IMR-90 (cell line): ENCODE data around the gene MIR17HG. TPM values are rescaled to one million over a fixed set of nuclear protein-coding genes. Genes with fewer than 3 reads are reported as not detected.

Experiments
- ATAC-seq: fragments of 200-7000 bp; cut with Tn5 transposase; 2 replicates; pipeline ENCODE4 v1.9.1; 2020; ENCODE audit warnings: low read depth, mild to moderate bottlenecking, moderate library complexity
- BruUV-seq: library from RNA; stranded (reverse); fragments of 400-500 nt; replicated peaks from 2 replicates; lab custom pipeline; 2021; lab: Mats Ljungman, UMichigan
- CTCF ChIA-PET: fragments of 300-600 bp; formaldehyde crosslinking; extraction: SDS; loops from one replicate; lab custom pipeline; 2021; ENCODE audit warnings: antibody characterized with exemption; lab: Yijun Ruan, JAX
- POLR2A ChIA-PET: fragments of 300-600 bp; sonication (Branson Sonifier 250); formaldehyde crosslinking; loops from one replicate; lab custom pipeline; 2022; ENCODE audit warnings: antibody characterized with exemption; ENCODE audit not compliant: unreplicated experiment; lab: Charles Lee
- DNase-seq: peaks from one replicate; pipeline ENCODE4 v3.0.0; 2013
- H2AFZ ChIP-seq: replicated peaks from 2 replicates; pipeline ENCODE3; 2013; ENCODE audit warnings: low read length, mild to moderate bottlenecking; ENCODE audit not compliant: poor library complexity
- H2AK5ac ChIP-seq: 2 replicates; pipeline ENCODE4 v1.6.1; 2013; ENCODE audit warnings: low read depth, low read length, inconsistent platforms
- H2AK9ac ChIP-seq: replicated peaks from 2 replicates; pipeline ENCODE3; 2013; ENCODE audit warnings: mild to moderate bottlenecking, low read depth, low read length, moderate library complexity; ENCODE audit not compliant: poor library complexity
- H2BK120ac ChIP-seq: 2 replicates; pipeline ENCODE4 v1.6.1; 2013; ENCODE audit warnings: low read depth, low read length, inconsistent platforms
- H2BK15ac ChIP-seq: 3 replicates; pipeline ENCODE4 v1.6.1; 2013; ENCODE audit warnings: low read depth, low read length, inconsistent platforms
- H2BK20ac ChIP-seq: 2 replicates; pipeline ENCODE4 v1.6.1; 2013; ENCODE audit warnings: low read depth, mild to moderate bottlenecking, inconsistent platforms, low read length, moderate library complexity
- H2BK5ac ChIP-seq: 2 replicates; pipeline ENCODE4 v1.6.1; 2013; ENCODE audit warnings: mild to moderate bottlenecking, low read depth, low read length, inconsistent platforms; ENCODE audit not compliant: poor library complexity, severe bottlenecking
- H3K14ac ChIP-seq: replicated peaks from 2 replicates; pipeline ENCODE4 v1.6.1; 2013; ENCODE audit warnings: low read depth, low read length, inconsistent platforms
- H3K18ac ChIP-seq: 2 replicates; pipeline ENCODE4 v1.6.1; 2013; ENCODE audit warnings: low read depth, low read length, control low read depth
- H3K23ac ChIP-seq: 2 replicates; pipeline ENCODE4 v1.6.1; 2013; ENCODE audit warnings: low read depth, low read length, inconsistent platforms
- H3K27ac ChIP-seq: 2 replicates; pipeline ENCODE4 v1.5.1; 2013; ENCODE audit warnings: mild to moderate bottlenecking, control low read depth, low read length; ENCODE audit not compliant: insufficient read depth
- H3K27me3 ChIP-seq: 2 replicates; pipeline ENCODE4 v1.6.1; 2013; ENCODE audit warnings: low read length; ENCODE audit not compliant: control insufficient read depth, insufficient read depth
- H3K36me3 ChIP-seq: 2 replicates; pipeline ENCODE4 v1.6.1; 2013; ENCODE audit warnings: low read length, mixed read lengths; ENCODE audit not compliant: control insufficient read depth, insufficient read depth
- H3K4ac ChIP-seq: 2 replicates; pipeline ENCODE4 v1.6.1; 2013; ENCODE audit warnings: low read depth, low read length, inconsistent platforms
- H3K4me1 ChIP-seq: 2 replicates; pipeline ENCODE4 v1.6.1; 2013; ENCODE audit warnings: low read length, mixed read lengths; ENCODE audit not compliant: control insufficient read depth, insufficient read depth
- H3K4me2 ChIP-seq: 2 replicates; pipeline ENCODE4 v1.6.1; 2013; ENCODE audit warnings: low read depth, mild to moderate bottlenecking, control low read depth, low read length, moderate library complexity
- H3K4me3 ChIP-seq: 2 replicates; pipeline ENCODE4 v1.5.1; 2013; ENCODE audit warnings: low read depth, mild to moderate bottlenecking, control low read depth, low read length, moderate library complexity; ENCODE audit not compliant: insufficient read depth
- H3K56ac ChIP-seq: 2 replicates; pipeline ENCODE4 v1.6.1; 2013; ENCODE audit warnings: low read length, inconsistent platforms; ENCODE audit not compliant: insufficient read depth; ENCODE audit errors: extremely low read depth
- H3K79me1 ChIP-seq, 2 experiments: 2 replicates each; pipeline ENCODE4 v1.6.1; 2013; ENCODE audit warnings: low read length in 2 of 2, inconsistent platforms in 1 of 2, low read depth in 1 of 2
- H3K9ac ChIP-seq: 2 replicates; pipeline ENCODE4 v1.6.1; 2013; ENCODE audit warnings: low read depth, low read length, control low read depth
- H3K9me1 ChIP-seq: 2 replicates; pipeline ENCODE4 v1.6.1; 2013; ENCODE audit warnings: low read length, inconsistent platforms; ENCODE audit not compliant: insufficient read depth
- H3K9me3 ChIP-seq: 2 replicates; pipeline ENCODE4 v1.6.1; 2013; ENCODE audit warnings: low read length; ENCODE audit not compliant: control insufficient read depth, insufficient read depth
- H4K20me1 ChIP-seq: 2 replicates; pipeline ENCODE4 v1.6.1; 2013; ENCODE audit warnings: low read length, inconsistent platforms; ENCODE audit not compliant: insufficient read depth
- H4K5ac ChIP-seq: 2 replicates; pipeline ENCODE4 v1.6.1; 2013; ENCODE audit warnings: mild to moderate bottlenecking, low read depth, low read length, control low read depth
- H4K8ac ChIP-seq, 2 experiments: 2 replicates each; pipeline ENCODE4 v1.6.1; 2013; ENCODE audit warnings: low read depth in 2 of 2, low read length in 2 of 2, control low read depth in 1 of 2, inconsistent platforms in 1 of 2
- H4K91ac ChIP-seq: 2 replicates; pipeline ENCODE4 v1.6.1; 2013; ENCODE audit warnings: low read depth, low read length, inconsistent platforms; ENCODE audit not compliant: insufficient read depth
- BHLHE40 ChIP-seq: fragments of 150-350 bp; IDR thresholded peaks from 2 replicates; pipeline ENCODE4 v1.6.1; 2016; ENCODE audit warnings: mild to moderate bottlenecking, low read depth, low read length
- CEBPB ChIP-seq: IDR thresholded peaks from 2 replicates; pipeline ENCODE4 v1.6.1; 2012; ENCODE audit warnings: low read depth, low read length, improper control_type of control experiment
- CHD1 ChIP-seq: IDR thresholded peaks from 2 replicates; pipeline ENCODE4 v1.6.1; 2012; ENCODE audit warnings: low read depth, low read length, improper control_type of control experiment
- CTCF ChIP-seq: conservative IDR thresholded peaks from 2 replicates; pipeline ENCODE4 v1.5.1; 2012; ENCODE audit warnings: mild to moderate bottlenecking, low read depth, low read length, improper control_type of control experiment
- ELK1 ChIP-seq: fragments of 150-350 bp; IDR thresholded peaks from 2 replicates; pipeline ENCODE4 v1.6.1; 2016; ENCODE audit warnings: low read depth, mild to moderate bottlenecking, low read length, moderate library complexity, borderline replicate concordance
- FOS ChIP-seq: fragments of 150-350 bp; IDR thresholded peaks from 2 replicates; pipeline ENCODE4 v1.6.1; 2016; ENCODE audit warnings: low read depth, low read length
- MAFK ChIP-seq: IDR thresholded peaks from 2 replicates; pipeline ENCODE4 v1.6.1; 2012; ENCODE audit warnings: low read depth, low read length, improper control_type of control experiment
- MAZ ChIP-seq: IDR thresholded peaks from 2 replicates; pipeline ENCODE4 v1.6.1; 2012; ENCODE audit warnings: low read depth, mild to moderate bottlenecking, low read length, improper control_type of control experiment, moderate library complexity, borderline replicate concordance
- MXI1 ChIP-seq: IDR thresholded peaks from 2 replicates; pipeline ENCODE4 v1.6.1; 2012; ENCODE audit warnings: low read depth, mild to moderate bottlenecking, low read length, moderate library complexity, borderline replicate concordance
- NFE2L2 ChIP-seq: fragments of 150-350 bp; IDR thresholded peaks from 2 replicates; pipeline ENCODE4 v1.6.1; 2016; ENCODE audit warnings: low read depth, mild to moderate bottlenecking, low read length
- POLR2A ChIP-seq: IDR thresholded peaks from 2 replicates; pipeline ENCODE4 v1.6.1; 2012; ENCODE audit warnings: mild to moderate bottlenecking, low read depth, low read length
- RAD21 ChIP-seq: IDR thresholded peaks from 2 replicates; pipeline ENCODE4 v1.6.1; 2012; ENCODE audit warnings: low read length, improper control_type of control experiment
- RCOR1 ChIP-seq: IDR thresholded peaks from 2 replicates; pipeline ENCODE4 v1.6.1; 2012; ENCODE audit warnings: mild to moderate bottlenecking, low read length, improper control_type of control experiment; ENCODE audit not compliant: insufficient replicate concordance
- RFX5 ChIP-seq: IDR thresholded peaks from 2 replicates; pipeline ENCODE4 v1.8.0; 2012; ENCODE audit warnings: low read depth, mild to moderate bottlenecking, low read length, moderate library complexity
- SMC3 ChIP-seq: fragments of 150-350 bp; IDR thresholded peaks from 2 replicates; pipeline ENCODE4 v1.6.1; 2016; ENCODE audit warnings: low read depth, mild to moderate bottlenecking, antibody characterized with exemption, low read length, moderate library complexity
- USF2 ChIP-seq: fragments of 150-350 bp; IDR thresholded peaks from 2 replicates; pipeline ENCODE4 v1.6.1; 2017; ENCODE audit warnings: mild to moderate bottlenecking, antibody characterized with exemption, low read length, low read depth
- WGBS, 2 experiments: methylation state at CpG; one replicate each; pipeline versions ENCODE4 v1.1.5 to v1.1.7; 2013; ENCODE audit warnings: missing lambda C conversion rate in 2 of 2; ENCODE audit not compliant: insufficient read length in 1 of 2; ENCODE audit errors: extremely low coverage in 2 of 2; 5-methylcytosine and 5-hydroxymethylcytosine counted together
- dilution Hi-C: fragments of 300-500 bp; cut with HindIII; formaldehyde crosslinking; loops from one replicate; pipeline ENCODE4 v1.14.3; 2018; ENCODE audit warnings: low sequenced_read_pairs; ENCODE audit not compliant: unreplicated experiment
- in situ Hi-C: fragments of 300-500 bp; cut with MboI; formaldehyde crosslinking; loops from 3 replicates; pipeline ENCODE4 v1.14.3; 2019; ENCODE audit warnings: low sequenced_read_pairs, inconsistent platforms, mixed read lengths
- intact Hi-C: fragments of 100-400 bp; cut with micrococcal nuclease; formaldehyde crosslinking; loops from 2 replicates; pipeline ENCODE4 v1.10.0; 2022
- polyA plus RNA-seq, 3 experiments: library from polyadenylated mRNA; depleted of rRNA; stranded (reverse); fragments of >200 nt; gene quantifications; 2 replicates each; pipeline ENCODE4 v1.2.3, GENCODE V29; 2012; ENCODE audit warnings: low replicate concordance in 1 of 3
- total RNA-seq: library from RNA; depleted of rRNA; stranded (reverse); fragments of >200 nt; gene quantifications from 2 replicates; pipeline ENCODE4 v1.2.3, GENCODE V29; 2012

MIR17HG gene
- total and polyA plus RNA-seq, 2 of the 4 experiments (the other 2 are of a cell fraction): 0.77 to 3.0 TPM

- DNase-seq: no peak
- intact Hi-C loops: loop anchor here (5.0 kb wide), 1 partner anchor 89 kb away; no protein-coding TSS in a partner anchor
- Histone ChIP-seq H3K9me3 (no peaks in the 10 kb centered on the region), H3K4ac (no peak overlapping the region), H2AK9ac (no peak overlapping the region), H2AFZ (no peak overlapping the region), H3K18ac (no peak overlapping the region), H3K36me3 (no peaks in the 10 kb centered on the region), H3K9ac (no peak overlapping the region), H3K4me2 (no peak overlapping the region), H4K8ac (no peak overlapping the region), H3K4me3 (no peak overlapping the region), H3K27me3 (no peaks in the 10 kb centered on the region; the same call in 1 of the 2 replicates), H4K91ac (no peak overlapping the region), H3K9me1 (no peaks in the 10 kb centered on the region), H2AK5ac (no peak overlapping the region), H2BK120ac (no peak overlapping the region), H2BK15ac (no peak overlapping the region), H2BK5ac (no peak overlapping the region), H2BK20ac (no peak overlapping the region), H3K4me1 (no peaks in the 10 kb centered on the region), H4K5ac (no peak overlapping the region), H3K79me1 (no peaks in the 10 kb centered on the region), H3K23ac (no peak overlapping the region), H4K20me1 (no peaks in the 10 kb centered on the region), H3K14ac (no peak overlapping the region), H3K27ac (no peak overlapping the region), H3K56ac (no peak overlapping the region)
- POLR2A ChIA-PET: no interaction called here
- TF ChIP-seq RCOR1 (no peak), CHD1 (no peak), MXI1 (no peak), CTCF (no peak), MAFK (no peak), MAZ (no peak), RAD21 (no peak), RFX5 (no peak), NFE2L2 (no peak), ELK1 (no peak), POLR2A (no peak), SMC3 (no peak), BHLHE40 (no peak), FOS (no peak), USF2 (no peak), CEBPB (no peak)
- ATAC-seq: no peak
- BruUV-seq: no TSS peak
- WGBS, 2 experiments: no CpG with 5 or more reads among the region's 4 CpGs
- CTCF ChIA-PET: interaction anchor here (0.8 kb wide), 1 partner anchor 11 kb away, joined by 4 read pairs; no protein-coding TSS in a partner anchor
- dilution Hi-C loops: no loop called here
- in situ Hi-C loops: no loop called here
Measured at GRCh38 chr13:91313581-91313980, 33.9 kb upstream of the MIR17HG start.
